ENCODE measurements around the gene CEP164.
"Not testable (repeated sequence)": the region's sequence is repeated elsewhere in the genome, so short reads cannot be mapped to it uniquely, and the experiment has no call there.

Gene CEP164

DNA sequence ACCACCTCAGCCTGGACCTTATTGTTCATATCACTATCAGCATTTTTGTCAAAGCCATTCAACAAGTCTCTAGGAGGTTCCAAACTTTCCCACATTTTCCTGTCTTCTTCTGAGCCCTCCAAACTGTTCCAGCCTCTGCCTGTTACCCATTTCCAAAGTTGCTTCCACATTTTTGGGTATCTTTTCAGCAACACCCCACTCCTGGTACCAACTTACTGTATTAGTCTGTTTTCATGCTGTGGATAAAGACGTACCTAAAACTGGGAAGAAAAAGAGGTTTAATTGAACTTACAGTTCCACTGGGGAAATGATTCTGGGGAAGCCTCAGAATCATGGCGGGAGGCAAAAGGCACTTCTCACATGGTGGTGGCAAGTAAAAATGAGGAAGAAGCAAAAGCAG is 78.2 kb downstream of the CEP164 start:
- peak; percentile 96 for TF ChIP-seq ZNF707 (tag by site-specific recombination; IDR thresholded peaks at IDR 0.05)
- CTCF ChIA-PET; H3K9me3 ChIP-seq (ENCODE audit: control insufficient read depth, insufficient read depth, low read depth, low read length); POLR2A ChIA-PET; H3K27ac ChIP-seq (ENCODE audit: extremely low read depth, low read depth, low read length); H3K4me1 ChIP-seq (ENCODE audit: control insufficient read depth, insufficient read depth, low read length); H3K4me3 ChIP-seq (ENCODE audit: low read depth, low read length): not testable (repeated sequence)
- peaks cover 0 to 50% of the 10 kb centered on the region in 2 experiments; a peak in 1 of 3 replicates for H3K36me3 ChIP-seq (ENCODE audit: control insufficient read depth in 2 of 2, insufficient read depth in 1 of 2, low read length in 2 of 2)

DNA sequence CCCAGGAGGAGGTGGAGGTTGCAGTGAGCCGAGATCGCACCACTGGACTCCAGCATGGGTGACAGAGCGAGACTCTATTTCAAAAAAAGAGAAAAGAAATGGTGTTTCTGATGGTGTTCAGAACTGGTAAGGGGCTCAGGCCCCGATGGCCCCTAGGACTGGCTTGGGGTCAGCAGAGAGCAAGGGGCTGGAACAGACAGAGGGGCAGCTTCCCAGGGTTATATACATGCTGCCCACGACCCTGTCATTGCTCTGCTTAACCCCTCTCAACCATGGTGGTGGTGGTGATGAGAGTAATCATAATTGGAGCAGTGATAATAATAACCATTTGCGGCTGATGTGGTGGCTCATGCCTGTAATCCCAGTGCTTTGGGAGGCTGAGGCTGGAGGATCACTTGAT is 79.4 kb downstream of the CEP164 start:
- ChIA-PET POLR2A (no interaction called here), CTCF (interaction anchor here (0.6 kb wide), 1 partner anchor 160 kb away, joined by 3 read pairs; no protein-coding TSS in a partner anchor)
- Histone ChIP-seq H3K4me3 (ENCODE audit: low read depth, low read length) (no peak overlapping the region), H3K9me3 (ENCODE audit: control insufficient read depth, insufficient read depth, low read depth, low read length) (no peaks in the 10 kb centered on the region), H3K36me3 (ENCODE audit: control insufficient read depth in 2 of 2, insufficient read depth in 1 of 2, low read length in 2 of 2) (peaks cover 0 to 58% of the 10 kb centered on the region in 2 experiments; a peak in 1 of 3 replicates), H3K4me1 (ENCODE audit: control insufficient read depth, insufficient read depth, low read length) (no peaks in the 10 kb centered on the region), H3K27ac (ENCODE audit: extremely low read depth, low read depth, low read length) (no peak overlapping the region)
- TF ChIP-seq ZNF658 (tag by site-specific recombination; IDR thresholded peaks at IDR 0.05) = no peak
- no peak for TF ChIP-seq ZFP37 (tag by site-specific recombination; IDR thresholded peaks at IDR 0.05)
- TF ChIP-seq, protein P1, sequence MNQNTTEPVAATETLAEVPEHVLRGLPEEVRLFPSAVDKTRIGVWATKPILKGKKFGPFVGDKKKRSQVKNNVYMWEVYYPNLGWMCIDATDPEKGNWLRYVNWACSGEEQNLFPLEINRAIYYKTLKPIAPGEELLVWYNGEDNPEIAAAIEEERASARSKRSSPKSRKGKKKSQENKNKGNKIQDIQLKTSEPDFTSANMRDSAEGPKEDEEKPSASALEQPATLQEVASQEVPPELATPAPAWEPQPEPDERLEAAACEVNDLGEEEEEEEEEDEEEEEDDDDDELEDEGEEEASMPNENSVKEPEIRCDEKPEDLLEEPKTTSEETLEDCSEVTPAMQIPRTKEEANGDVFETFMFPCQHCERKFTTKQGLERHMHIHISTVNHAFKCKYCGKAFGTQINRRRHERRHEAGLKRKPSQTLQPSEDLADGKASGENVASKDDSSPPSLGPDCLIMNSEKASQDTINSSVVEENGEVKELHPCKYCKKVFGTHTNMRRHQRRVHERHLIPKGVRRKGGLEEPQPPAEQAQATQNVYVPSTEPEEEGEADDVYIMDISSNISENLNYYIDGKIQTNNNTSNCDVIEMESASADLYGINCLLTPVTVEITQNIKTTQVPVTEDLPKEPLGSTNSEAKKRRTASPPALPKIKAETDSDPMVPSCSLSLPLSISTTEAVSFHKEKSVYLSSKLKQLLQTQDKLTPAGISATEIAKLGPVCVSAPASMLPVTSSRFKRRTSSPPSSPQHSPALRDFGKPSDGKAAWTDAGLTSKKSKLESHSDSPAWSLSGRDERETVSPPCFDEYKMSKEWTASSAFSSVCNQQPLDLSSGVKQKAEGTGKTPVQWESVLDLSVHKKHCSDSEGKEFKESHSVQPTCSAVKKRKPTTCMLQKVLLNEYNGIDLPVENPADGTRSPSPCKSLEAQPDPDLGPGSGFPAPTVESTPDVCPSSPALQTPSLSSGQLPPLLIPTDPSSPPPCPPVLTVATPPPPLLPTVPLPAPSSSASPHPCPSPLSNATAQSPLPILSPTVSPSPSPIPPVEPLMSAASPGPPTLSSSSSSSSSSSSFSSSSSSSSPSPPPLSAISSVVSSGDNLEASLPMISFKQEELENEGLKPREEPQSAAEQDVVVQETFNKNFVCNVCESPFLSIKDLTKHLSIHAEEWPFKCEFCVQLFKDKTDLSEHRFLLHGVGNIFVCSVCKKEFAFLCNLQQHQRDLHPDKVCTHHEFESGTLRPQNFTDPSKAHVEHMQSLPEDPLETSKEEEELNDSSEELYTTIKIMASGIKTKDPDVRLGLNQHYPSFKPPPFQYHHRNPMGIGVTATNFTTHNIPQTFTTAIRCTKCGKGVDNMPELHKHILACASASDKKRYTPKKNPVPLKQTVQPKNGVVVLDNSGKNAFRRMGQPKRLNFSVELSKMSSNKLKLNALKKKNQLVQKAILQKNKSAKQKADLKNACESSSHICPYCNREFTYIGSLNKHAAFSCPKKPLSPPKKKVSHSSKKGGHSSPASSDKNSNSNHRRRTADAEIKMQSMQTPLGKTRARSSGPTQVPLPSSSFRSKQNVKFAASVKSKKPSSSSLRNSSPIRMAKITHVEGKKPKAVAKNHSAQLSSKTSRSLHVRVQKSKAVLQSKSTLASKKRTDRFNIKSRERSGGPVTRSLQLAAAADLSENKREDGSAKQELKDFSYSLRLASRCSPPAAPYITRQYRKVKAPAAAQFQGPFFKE (tag by site-specific recombination; IDR thresholded peaks at IDR 0.05; ENCODE audit: borderline replicate concordance) = no peak
- TF ChIP-seq, protein P2, sequence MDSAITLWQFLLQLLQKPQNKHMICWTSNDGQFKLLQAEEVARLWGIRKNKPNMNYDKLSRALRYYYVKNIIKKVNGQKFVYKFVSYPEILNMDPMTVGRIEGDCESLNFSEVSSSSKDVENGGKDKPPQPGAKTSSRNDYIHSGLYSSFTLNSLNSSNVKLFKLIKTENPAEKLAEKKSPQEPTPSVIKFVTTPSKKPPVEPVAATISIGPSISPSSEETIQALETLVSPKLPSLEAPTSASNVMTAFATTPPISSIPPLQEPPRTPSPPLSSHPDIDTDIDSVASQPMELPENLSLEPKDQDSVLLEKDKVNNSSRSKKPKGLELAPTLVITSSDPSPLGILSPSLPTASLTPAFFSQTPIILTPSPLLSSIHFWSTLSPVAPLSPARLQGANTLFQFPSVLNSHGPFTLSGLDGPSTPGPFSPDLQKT (IDR thresholded peaks at IDR 0.05; ENCODE audit: borderline replicate concordance, low read depth, low read length) = no peak
- no peak for TF ChIP-seq ZNF2 (tag by site-specific recombination; IDR thresholded peaks at IDR 0.05)
- TF ChIP-seq, protein P3, sequence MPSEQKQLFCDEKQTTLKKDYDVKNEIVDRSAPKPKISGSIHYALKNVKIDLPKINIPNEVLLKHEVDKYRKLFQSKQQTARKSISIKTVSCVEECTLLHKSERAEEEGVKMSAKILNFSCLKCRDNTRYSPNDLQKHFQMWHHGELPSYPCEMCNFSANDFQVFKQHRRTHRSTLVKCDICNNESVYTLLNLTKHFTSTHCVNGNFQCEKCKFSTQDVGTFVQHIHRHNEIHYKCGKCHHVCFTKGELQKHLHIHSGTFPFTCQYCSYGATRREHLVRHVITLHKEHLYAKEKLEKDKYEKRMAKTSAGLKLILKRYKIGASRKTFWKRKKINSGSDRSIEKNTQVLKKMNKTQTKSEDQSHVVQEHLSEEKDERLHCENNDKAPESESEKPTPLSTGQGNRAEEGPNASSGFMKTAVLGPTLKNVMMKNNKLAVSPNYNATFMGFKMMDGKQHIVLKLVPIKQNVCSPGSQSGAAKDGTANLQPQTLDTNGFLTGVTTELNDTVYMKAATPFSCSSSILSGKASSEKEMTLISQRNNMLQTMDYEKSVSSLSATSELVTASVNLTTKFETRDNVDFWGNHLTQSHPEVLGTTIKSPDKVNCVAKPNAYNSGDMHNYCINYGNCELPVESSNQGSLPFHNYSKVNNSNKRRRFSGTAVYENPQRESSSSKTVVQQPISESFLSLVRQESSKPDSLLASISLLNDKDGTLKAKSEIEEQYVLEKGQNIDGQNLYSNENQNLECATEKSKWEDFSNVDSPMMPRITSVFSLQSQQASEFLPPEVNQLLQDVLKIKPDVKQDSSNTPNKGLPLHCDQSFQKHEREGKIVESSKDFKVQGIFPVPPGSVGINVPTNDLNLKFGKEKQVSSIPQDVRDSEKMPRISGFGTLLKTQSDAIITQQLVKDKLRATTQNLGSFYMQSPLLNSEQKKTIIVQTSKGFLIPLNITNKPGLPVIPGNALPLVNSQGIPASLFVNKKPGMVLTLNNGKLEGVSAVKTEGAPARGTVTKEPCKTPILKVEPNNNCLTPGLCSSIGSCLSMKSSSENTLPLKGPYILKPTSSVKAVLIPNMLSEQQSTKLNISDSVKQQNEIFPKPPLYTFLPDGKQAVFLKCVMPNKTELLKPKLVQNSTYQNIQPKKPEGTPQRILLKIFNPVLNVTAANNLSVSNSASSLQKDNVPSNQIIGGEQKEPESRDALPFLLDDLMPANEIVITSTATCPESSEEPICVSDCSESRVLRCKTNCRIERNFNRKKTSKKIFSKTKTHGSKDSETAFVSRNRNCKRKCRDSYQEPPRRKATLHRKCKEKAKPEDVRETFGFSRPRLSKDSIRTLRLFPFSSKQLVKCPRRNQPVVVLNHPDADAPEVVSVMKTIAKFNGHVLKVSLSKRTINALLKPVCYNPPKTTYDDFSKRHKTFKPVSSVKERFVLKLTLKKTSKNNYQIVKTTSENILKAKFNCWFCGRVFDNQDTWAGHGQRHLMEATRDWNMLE (tag by site-specific recombination; conservative IDR thresholded peaks at IDR 0.05; ENCODE audit: low read depth) = no peak
- TF ChIP-seq ZFP41 (tag by site-specific recombination; IDR thresholded peaks at IDR 0.05; ENCODE audit: borderline replicate concordance) = no peak
- no peak for TF ChIP-seq ZNF335 (tag by site-specific recombination; conservative IDR thresholded peaks at IDR 0.05)
- TF ChIP-seq GLIS1 (tag by site-specific recombination; IDR thresholded peaks at IDR 0.05) = no peak
- no peak for TF ChIP-seq ZNF837 (tag by site-specific recombination; IDR thresholded peaks at IDR 0.05)
- TF ChIP-seq OSR2 (tag by site-specific recombination; IDR thresholded peaks at IDR 0.05) = no peak
- no peak for TF ChIP-seq ZNF266 (tag by site-specific recombination; IDR thresholded peaks at IDR 0.05; ENCODE audit: low read depth)
- no peak for TF ChIP-seq ZNF530 (tag by site-specific recombination; IDR thresholded peaks at IDR 0.05; ENCODE audit: low read depth)
- TF ChIP-seq ZNF37A (tag by site-specific recombination; IDR thresholded peaks at IDR 0.05) = no peak
- TF ChIP-seq SCRT2 (tag by site-specific recombination; IDR thresholded peaks at IDR 0.05) = no peak
- TF ChIP-seq, protein P4, sequence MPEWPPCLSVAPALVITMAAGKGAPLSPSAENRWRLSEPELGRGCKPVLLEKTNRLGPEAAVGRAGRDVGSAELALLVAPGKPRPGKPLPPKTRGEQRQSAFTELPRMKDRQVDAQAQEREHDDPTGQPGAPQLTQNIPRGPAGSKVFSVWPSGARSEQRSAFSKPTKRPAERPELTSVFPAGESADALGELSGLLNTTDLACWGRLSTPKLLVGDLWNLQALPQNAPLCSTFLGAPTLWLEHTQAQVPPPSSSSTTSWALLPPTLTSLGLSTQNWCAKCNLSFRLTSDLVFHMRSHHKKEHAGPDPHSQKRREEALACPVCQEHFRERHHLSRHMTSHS (tag by site-specific recombination; IDR thresholded peaks at IDR 0.05) = no peak

All from HEK293 (cell line).